ENCODE data around the gene SLC6A6.
"Not testable (repeated sequence)": the region's sequence is repeated elsewhere in the genome, so short reads cannot be mapped to it uniquely, and the experiment has no call there.

The SLC6A6 gene

GRCh38 chr3:14508966-14509795 lies 106.8 kb downstream of the SLC6A6 start:
- peak; percentile 24 to 46 for DNase-seq

DNA sequence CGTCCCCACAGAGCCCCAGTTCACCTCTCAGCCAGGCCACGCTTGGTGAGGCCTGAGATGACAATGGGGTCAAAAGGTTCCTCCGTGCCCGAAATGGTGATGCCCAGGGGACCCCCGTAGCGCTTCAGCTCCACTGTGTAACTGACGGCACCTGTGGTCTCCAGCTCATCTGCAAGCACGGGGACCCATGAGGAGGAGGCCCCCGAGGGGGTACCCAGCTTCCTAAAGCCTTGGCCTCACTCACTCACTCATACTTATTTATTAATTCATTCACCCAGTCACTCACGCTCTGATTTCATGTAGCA lies 107.3 kb downstream of the SLC6A6 start:
- no peak for DNase-seq

DNA sequence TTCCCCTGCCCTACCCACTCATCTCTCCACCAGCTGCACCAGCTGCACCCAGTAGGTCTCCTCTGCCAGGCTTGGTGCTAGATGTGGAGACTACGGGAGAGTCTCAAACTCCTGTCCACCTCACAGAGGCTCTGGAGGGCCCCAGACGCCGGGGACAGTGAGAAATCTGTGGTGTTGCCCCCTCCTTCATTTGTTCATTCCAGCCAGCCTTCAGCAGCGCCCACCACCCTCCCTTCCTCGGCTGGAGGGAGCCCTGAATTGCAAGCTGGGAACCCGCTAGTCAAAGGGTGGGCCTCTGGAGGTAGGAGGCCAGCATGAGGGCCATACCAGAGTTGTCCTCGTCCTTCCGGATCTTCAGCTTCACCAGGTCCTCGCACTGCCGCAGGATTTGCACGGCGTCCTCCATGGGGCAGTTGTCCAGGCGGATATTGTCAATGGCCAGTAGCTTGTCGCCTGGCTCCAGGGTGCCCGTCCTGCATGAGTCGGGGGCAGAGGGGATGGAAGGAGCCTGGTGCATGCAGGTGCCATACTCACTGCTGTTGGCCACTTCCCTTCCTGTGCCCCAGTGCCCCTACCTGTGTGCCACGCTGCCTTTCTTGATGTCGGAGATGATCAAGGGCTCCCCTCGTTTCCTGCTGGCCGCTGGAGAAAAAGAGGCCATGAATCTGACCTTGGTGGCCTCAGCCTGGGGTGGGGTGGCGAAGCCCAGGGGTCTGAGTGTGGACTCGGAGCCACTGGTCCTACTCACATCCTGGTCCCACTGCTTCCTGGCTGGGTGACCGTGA lies 108.6 kb downstream of the SLC6A6 start:
- DNase-seq, result no peak

- no peak for DNase-seq
Measured at GRCh38 chr3:14511623-14512280, 109.3 kb downstream of the SLC6A6 start.

- no peak for DNase-seq
Measured at GRCh38 chr3:14512281-14512941, 110.0 kb downstream of the SLC6A6 start.

DNA sequence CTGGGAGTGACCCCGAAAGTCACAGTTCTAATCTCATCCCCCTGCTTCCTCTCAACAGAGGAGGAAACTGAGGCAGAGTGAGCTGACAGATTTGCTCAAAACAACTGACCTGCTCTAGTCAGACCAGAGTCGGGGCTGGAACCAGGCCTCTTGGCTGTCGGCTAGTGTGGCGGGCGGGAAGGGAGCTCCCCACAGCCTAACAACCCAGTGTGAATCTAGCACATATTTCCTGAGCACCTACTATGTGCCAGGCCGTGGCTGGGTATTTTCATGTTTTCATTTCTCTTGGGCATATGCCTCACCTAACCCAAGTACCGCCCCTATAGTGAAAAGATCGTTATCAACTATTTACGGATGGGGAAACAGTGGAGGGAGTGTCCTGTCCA lies 110.5 kb downstream of the SLC6A6 start:
- DNase-seq, result no peak

- DNase-seq, result no peak
Measured at GRCh38 chr3:14513566-14514322, 111.3 kb downstream of the SLC6A6 start.

- DNase-seq, result no peak
Measured at GRCh38 chr3:14514323-14514720, 111.9 kb downstream of the SLC6A6 start.

DNA sequence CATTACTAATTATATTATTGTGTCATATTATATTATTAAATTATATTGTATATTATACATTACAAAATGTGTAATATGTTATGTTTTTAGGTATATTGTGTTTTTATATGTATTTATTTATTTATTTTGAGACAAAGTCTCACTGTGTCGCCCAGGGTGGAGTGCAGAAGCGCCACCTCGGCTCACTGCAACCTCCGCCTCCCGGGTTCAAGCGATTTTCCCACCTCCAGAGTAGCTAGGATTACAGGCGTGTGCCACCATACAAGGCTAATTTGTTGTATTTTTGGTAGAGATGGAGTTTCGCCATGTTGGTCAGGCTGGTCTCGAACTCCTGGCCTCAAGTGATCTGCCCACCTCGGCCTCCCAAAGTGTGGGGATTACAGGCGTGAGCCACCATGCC lies 113.1 kb downstream of the SLC6A6 start:
- DNase-seq, result not testable (repeated sequence)

- no peak for DNase-seq
Measured at GRCh38 chr3:14516738-14517345, 114.4 kb downstream of the SLC6A6 start.

DNA sequence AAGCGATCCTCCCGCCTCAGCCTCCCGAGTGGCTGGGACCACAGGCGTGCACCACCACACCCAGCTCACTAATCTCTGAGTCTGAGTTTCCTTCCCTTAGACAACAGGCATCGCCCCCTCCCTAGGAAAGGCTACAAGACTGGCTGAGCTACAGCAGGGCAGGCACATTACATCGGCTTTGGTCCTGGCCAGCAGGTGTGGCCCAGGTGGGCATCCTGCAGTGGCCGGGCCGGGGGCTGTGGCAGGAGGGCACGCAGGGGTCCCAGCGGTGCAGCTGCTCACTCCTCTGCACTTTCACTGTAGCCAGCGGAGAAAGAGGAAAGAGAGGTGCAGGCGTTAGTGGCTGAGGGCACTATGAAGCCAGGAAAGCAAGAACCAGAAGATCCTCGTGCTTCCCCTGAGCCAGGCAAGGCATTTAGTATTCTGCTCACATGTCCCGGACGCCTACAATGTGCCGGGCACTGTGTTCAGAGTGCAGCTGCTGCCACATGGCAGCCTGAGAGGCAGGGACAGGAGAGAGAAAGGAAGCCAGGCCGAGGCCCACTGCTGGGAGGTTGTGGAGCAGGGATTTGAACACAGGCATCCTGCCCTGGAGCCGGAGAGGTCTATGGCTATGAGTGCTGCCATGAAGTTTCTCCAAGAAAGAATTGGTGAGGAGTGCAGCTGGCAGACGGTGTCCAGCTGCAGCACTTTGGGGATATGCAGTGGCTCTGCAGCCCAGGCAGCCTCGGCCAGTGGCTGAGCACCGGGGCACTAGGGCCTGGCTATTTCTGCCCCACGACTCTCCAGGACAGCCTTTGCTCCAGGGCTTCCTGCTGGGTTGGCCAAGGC lies 115.4 kb downstream of the SLC6A6 start:
- no peak for DNase-seq

DNA sequence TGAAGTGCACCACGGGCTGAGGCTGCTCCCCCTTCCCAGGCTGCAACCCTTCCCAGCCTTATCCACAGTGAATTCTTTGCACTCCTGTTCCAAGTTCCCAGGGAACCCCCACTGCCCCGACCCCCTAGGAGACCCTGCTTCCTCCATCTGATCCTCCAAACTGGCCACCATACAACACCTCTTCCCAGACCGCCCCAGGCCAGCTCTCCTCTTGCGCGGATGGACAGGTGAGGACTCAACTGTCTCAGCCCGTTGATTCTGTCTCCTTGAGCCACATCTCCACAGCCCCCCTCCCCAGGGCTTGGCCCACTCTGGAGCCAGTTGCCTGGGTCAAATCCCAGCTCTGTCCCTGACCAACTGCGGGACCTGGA lies 116.0 kb downstream of the SLC6A6 start:
- DNase-seq, result no peak

- no peak for DNase-seq
Measured at GRCh38 chr3:14518893-14519292, 116.5 kb downstream of the SLC6A6 start.

DNA sequence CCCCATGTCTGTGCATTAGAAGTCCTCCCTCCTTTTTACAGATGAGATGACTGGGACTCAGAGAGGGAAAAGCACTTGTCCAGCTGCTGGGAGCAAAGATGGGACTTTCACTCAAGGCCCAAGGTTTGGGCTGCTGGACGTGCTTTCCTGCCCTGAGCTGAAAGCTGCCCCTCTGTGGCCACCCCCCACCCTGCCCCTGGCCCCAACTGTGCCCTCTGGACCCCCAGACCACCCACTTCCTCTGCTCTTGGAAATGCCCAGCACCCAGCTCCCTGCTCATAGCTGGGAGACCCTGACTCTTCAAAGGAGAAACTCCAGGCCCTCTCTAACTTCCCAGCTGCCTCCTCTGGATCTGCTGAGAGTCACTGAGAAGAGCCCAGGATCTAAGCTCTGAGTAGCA lies 117.0 kb downstream of the SLC6A6 start:
- no peak for DNase-seq

- DNase-seq, result no peak
Measured at GRCh38 chr3:14520149-14520548, 117.7 kb downstream of the SLC6A6 start.

DNA sequence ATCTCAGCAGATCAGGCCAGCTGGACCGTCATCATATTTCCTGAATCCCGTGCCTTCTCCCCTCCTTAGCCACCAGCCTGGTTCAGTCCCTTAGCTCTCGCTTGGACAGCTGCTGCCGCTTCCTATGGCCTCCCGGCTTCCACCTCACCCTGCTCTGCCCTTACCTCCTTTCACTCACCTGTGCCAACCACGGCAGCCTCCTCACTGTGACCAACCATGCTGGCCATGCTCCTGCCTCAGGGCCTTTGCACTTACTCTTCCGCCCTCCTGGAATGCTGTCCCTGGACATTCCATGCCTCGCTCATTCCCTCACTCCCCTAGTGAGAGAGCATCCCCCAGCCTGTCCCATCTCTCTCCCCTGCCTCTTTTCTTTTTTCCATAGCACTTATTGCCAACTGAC lies 118.6 kb downstream of the SLC6A6 start:
- DNase-seq, result no peak

- DNase-seq, result no peak
Measured at GRCh38 chr3:14521611-14522010, 119.2 kb downstream of the SLC6A6 start.

- DNase-seq, result no peak
Measured at GRCh38 chr3:14522129-14522691, 119.8 kb downstream of the SLC6A6 start.

- no peak for DNase-seq
Measured at GRCh38 chr3:14522768-14523167, 120.4 kb downstream of the SLC6A6 start.

GRCh38 chr3:14523792-14524191 lies 121.4 kb downstream of the SLC6A6 start:
- DNase-seq, result no peak

- peak in 1 of 2 donors; percentile 6 for DNase-seq
Measured at GRCh38 chr3:14524311-14524711, 121.9 kb downstream of the SLC6A6 start.

Data from inflammatory macrophage (primary cell).